Measurements from ENCODE around the gene SORCS2.

Gene SORCS2

GRCh38 chr4:7286798-7287197 lies 94.5 kb downstream of the SORCS2 start:
- no peaks in the 10 kb centered on the region for H3K36me3 ChIP-seq (ENCODE audit: control insufficient read depth, insufficient read depth, low read length)
- no peak overlapping the region for H3K27ac ChIP-seq (ENCODE audit: low read depth, low read length)
- no peaks in the 10 kb centered on the region for H3K9me3 ChIP-seq (ENCODE audit: control insufficient read depth, insufficient read depth, low read depth, low read length)
- no peak overlapping the region for H3K4me3 ChIP-seq (ENCODE audit: low read depth, low read length)
- H3K9ac ChIP-seq (ENCODE audit: low read length), result no peak overlapping the region
- H3K27me3 ChIP-seq (ENCODE audit: control insufficient read depth, insufficient read depth, low read length), result no peaks in the 10 kb centered on the region
- H3K4me1 ChIP-seq (ENCODE audit: control insufficient read depth, insufficient read depth, low read length), result peaks cover 1% of the 10 kb centered on the region; the same call in 1 of the 2 replicates

- Histone ChIP-seq H3K4me3 (ENCODE audit: low read depth, low read length) (no peak overlapping the region), H3K27me3 (ENCODE audit: control insufficient read depth, insufficient read depth, low read length) (no peaks in the 10 kb centered on the region), H3K36me3 (ENCODE audit: control insufficient read depth, insufficient read depth, low read length) (no peaks in the 10 kb centered on the region), H3K4me1 (ENCODE audit: control insufficient read depth, insufficient read depth, low read length) (no peaks in the 10 kb centered on the region), H3K9ac (ENCODE audit: low read length) (no peak overlapping the region), H3K9me3 (ENCODE audit: control insufficient read depth, insufficient read depth, low read depth, low read length) (no peaks in the 10 kb centered on the region), H3K27ac (ENCODE audit: low read depth, low read length) (no peak overlapping the region)
These were observed 95.1 kb downstream of the SORCS2 start for GRCh38 chr4:7287274-7287917.

GRCh38 chr4:7287918-7288280 lies 95.6 kb downstream of the SORCS2 start:
- H3K4me3 ChIP-seq (ENCODE audit: low read depth, low read length), result no peak overlapping the region
- no peaks in the 10 kb centered on the region for H3K4me1 ChIP-seq (ENCODE audit: control insufficient read depth, insufficient read depth, low read length)
- H3K27ac ChIP-seq (ENCODE audit: low read depth, low read length), result no peak overlapping the region
- no peaks in the 10 kb centered on the region for H3K9me3 ChIP-seq (ENCODE audit: control insufficient read depth, insufficient read depth, low read depth, low read length)
- H3K9ac ChIP-seq (ENCODE audit: low read length), result no peak overlapping the region
- no peaks in the 10 kb centered on the region for H3K36me3 ChIP-seq (ENCODE audit: control insufficient read depth, insufficient read depth, low read length)
- no peaks in the 10 kb centered on the region for H3K27me3 ChIP-seq (ENCODE audit: control insufficient read depth, insufficient read depth, low read length)

- H3K9ac ChIP-seq (ENCODE audit: low read length), result no peak overlapping the region
- no peak overlapping the region for H3K4me3 ChIP-seq (ENCODE audit: low read depth, low read length)
- H3K27ac ChIP-seq (ENCODE audit: low read depth, low read length), result no peak overlapping the region
These were observed 96.6 kb downstream of the SORCS2 start for GRCh38 chr4:7288751-7289523.

GRCh38 chr4:7289589-7289988 lies 97.3 kb downstream of the SORCS2 start:
- no peaks in the 10 kb centered on the region for H3K27me3 ChIP-seq (ENCODE audit: control insufficient read depth, insufficient read depth, low read length)
- H3K4me1 ChIP-seq (ENCODE audit: control insufficient read depth, insufficient read depth, low read length), result no peaks in the 10 kb centered on the region

More at GRCh38 chr4:7288751-7289523, 96.6 kb downstream of the SORCS2 start:
- H3K4me1 ChIP-seq (ENCODE audit: control insufficient read depth, insufficient read depth, low read length), result no peaks in the 10 kb centered on the region
- H3K36me3 ChIP-seq (ENCODE audit: control insufficient read depth, insufficient read depth, low read length), result no peaks in the 10 kb centered on the region
- no peaks in the 10 kb centered on the region for H3K9me3 ChIP-seq (ENCODE audit: control insufficient read depth, insufficient read depth, low read depth, low read length)
- H3K27me3 ChIP-seq (ENCODE audit: control insufficient read depth, insufficient read depth, low read length), result no peaks in the 10 kb centered on the region

GRCh38 chr4:7291372-7292114 lies 99.2 kb downstream of the SORCS2 start:
- Histone ChIP-seq H3K27me3 (ENCODE audit: control insufficient read depth, insufficient read depth, low read length) (no peaks in the 10 kb centered on the region), H3K4me3 (ENCODE audit: low read depth, low read length) (no peak overlapping the region), H3K9ac (ENCODE audit: low read length) (no peak overlapping the region), H3K27ac (ENCODE audit: low read depth, low read length) (no peak overlapping the region), H3K36me3 (ENCODE audit: control insufficient read depth, insufficient read depth, low read length) (no peaks in the 10 kb centered on the region), H3K4me1 (ENCODE audit: control insufficient read depth, insufficient read depth, low read length) (no peaks in the 10 kb centered on the region), H3K9me3 (ENCODE audit: control insufficient read depth, insufficient read depth, low read depth, low read length) (no peaks in the 10 kb centered on the region)

More at GRCh38 chr4:7289589-7289988, 97.3 kb downstream of the SORCS2 start:
- Histone ChIP-seq H3K9me3 (ENCODE audit: control insufficient read depth, insufficient read depth, low read depth, low read length) (no peaks in the 10 kb centered on the region), H3K9ac (ENCODE audit: low read length) (no peak overlapping the region), H3K36me3 (ENCODE audit: control insufficient read depth, insufficient read depth, low read length) (no peaks in the 10 kb centered on the region), H3K4me3 (ENCODE audit: low read depth, low read length) (no peak overlapping the region), H3K27ac (ENCODE audit: low read depth, low read length) (no peak overlapping the region)

GRCh38 chr4:7293703-7294102 lies 101.4 kb downstream of the SORCS2 start:
- Histone ChIP-seq H3K9me3 (ENCODE audit: control insufficient read depth, insufficient read depth, low read depth, low read length) (no peaks in the 10 kb centered on the region), H3K36me3 (ENCODE audit: control insufficient read depth, insufficient read depth, low read length) (no peaks in the 10 kb centered on the region), H3K27ac (ENCODE audit: low read depth, low read length) (no peak overlapping the region), H3K4me3 (ENCODE audit: low read depth, low read length) (no peak overlapping the region), H3K4me1 (ENCODE audit: control insufficient read depth, insufficient read depth, low read length) (no peaks in the 10 kb centered on the region), H3K27me3 (ENCODE audit: control insufficient read depth, insufficient read depth, low read length) (no peaks in the 10 kb centered on the region), H3K9ac (ENCODE audit: low read length) (no peak overlapping the region)

- Histone ChIP-seq H3K4me3 (ENCODE audit: low read depth, low read length) (no peak overlapping the region), H3K36me3 (ENCODE audit: control insufficient read depth, insufficient read depth, low read length) (no peaks in the 10 kb centered on the region)
These were observed 101.9 kb downstream of the SORCS2 start for GRCh38 chr4:7294176-7294756.

GRCh38 chr4:7295197-7295910 lies 103.0 kb downstream of the SORCS2 start:
- H3K9me3 ChIP-seq (ENCODE audit: control insufficient read depth, insufficient read depth, low read depth, low read length), result no peaks in the 10 kb centered on the region
- H3K27me3 ChIP-seq (ENCODE audit: control insufficient read depth, insufficient read depth, low read length), result no peaks in the 10 kb centered on the region
- no peaks in the 10 kb centered on the region for H3K36me3 ChIP-seq (ENCODE audit: control insufficient read depth, insufficient read depth, low read length)
- peaks cover 4% of the 10 kb centered on the region; the same call in 1 of the 2 replicates for H3K4me1 ChIP-seq (ENCODE audit: control insufficient read depth, insufficient read depth, low read length)
- no peak overlapping the region for H3K9ac ChIP-seq (ENCODE audit: low read length)
- H3K4me3 ChIP-seq (ENCODE audit: low read depth, low read length), result no peak overlapping the region
- no peak overlapping the region for H3K27ac ChIP-seq (ENCODE audit: low read depth, low read length)

More at GRCh38 chr4:7294176-7294756, 101.9 kb downstream of the SORCS2 start:
- H3K27ac ChIP-seq (ENCODE audit: low read depth, low read length), result no peak overlapping the region
- no peaks in the 10 kb centered on the region for H3K4me1 ChIP-seq (ENCODE audit: control insufficient read depth, insufficient read depth, low read length)
- no peaks in the 10 kb centered on the region for H3K27me3 ChIP-seq (ENCODE audit: control insufficient read depth, insufficient read depth, low read length)
- no peaks in the 10 kb centered on the region for H3K9me3 ChIP-seq (ENCODE audit: control insufficient read depth, insufficient read depth, low read depth, low read length)
- H3K9ac ChIP-seq (ENCODE audit: low read length), result no peak overlapping the region

- H3K27me3 ChIP-seq (ENCODE audit: control insufficient read depth, insufficient read depth, low read length), result no peaks in the 10 kb centered on the region
- no peak overlapping the region for H3K27ac ChIP-seq (ENCODE audit: low read depth, low read length)
- H3K4me3 ChIP-seq (ENCODE audit: low read depth, low read length), result no peak overlapping the region
- no peaks in the 10 kb centered on the region for H3K9me3 ChIP-seq (ENCODE audit: control insufficient read depth, insufficient read depth, low read depth, low read length)
- H3K9ac ChIP-seq (ENCODE audit: low read length), result no peak overlapping the region
- H3K4me1 ChIP-seq (ENCODE audit: control insufficient read depth, insufficient read depth, low read length), result peaks cover 4% of the 10 kb centered on the region; the same call in 1 of the 2 replicates
- H3K36me3 ChIP-seq (ENCODE audit: control insufficient read depth, insufficient read depth, low read length), result no peaks in the 10 kb centered on the region
These were observed 103.7 kb downstream of the SORCS2 start for GRCh38 chr4:7295911-7296660.
